KMS-11 (cell line): ENCODE results near the gene ULBP3.
"Not testable (repeated sequence)": the region's sequence is repeated elsewhere in the genome, so short reads cannot be mapped to it uniquely, and the experiment has no call there.

ENCODE experiments used
- H2AFZ ChIP-seq: fragments of 200-600 bp; sonication (generic); 2 replicates; pipeline ENCODE4 v1.6.1; 2016; ENCODE audit warnings: antibody characterized with exemption, mixed run types, low read depth
- H3K27ac ChIP-seq: fragments of 200-600 bp; sonication (generic); 2 replicates; pipeline ENCODE4 v1.6.1; 2016; ENCODE audit warnings: mild to moderate bottlenecking, mixed run types
- H3K27me3 ChIP-seq: fragments of 200-600 bp; sonication (generic); 2 replicates; pipeline ENCODE4 v1.6.1; 2017; ENCODE audit warnings: mild to moderate bottlenecking, low read depth, mixed run types, moderate library complexity; ENCODE audit not compliant: insufficient read depth
- H3K36me3 ChIP-seq: fragments of 200-600 bp; sonication (generic); 2 replicates; pipeline ENCODE4 v1.6.1; 2017; ENCODE audit warnings: mild to moderate bottlenecking, mixed run types; ENCODE audit not compliant: insufficient read depth
- H3K4me1 ChIP-seq: fragments of 200-600 bp; sonication (generic); 2 replicates; pipeline ENCODE4 v1.6.1; 2016; ENCODE audit warnings: mild to moderate bottlenecking, low read depth, mixed run types; ENCODE audit not compliant: poor library complexity, severe bottlenecking
- H3K4me2 ChIP-seq: fragments of 200-600 bp; sonication (generic); 2 replicates; pipeline ENCODE4 v1.7.0; 2016; ENCODE audit warnings: mild to moderate bottlenecking, mixed run types
- H3K4me3 ChIP-seq: fragments of 200-600 bp; sonication (generic); IDR thresholded peaks from 2 replicates; pipeline ENCODE4 v1.6.1; 2017; ENCODE audit warnings: low read depth, low read length, mixed read lengths; ENCODE audit not compliant: insufficient read depth
- H3K79me2 ChIP-seq: fragments of 200-600 bp; sonication (generic); 2 replicates; pipeline ENCODE4 v1.6.1; 2016; ENCODE audit warnings: low read depth, mixed run types; ENCODE audit not compliant: insufficient read depth
- H3K9ac ChIP-seq: fragments of 200-600 bp; sonication (generic); 2 replicates; pipeline ENCODE4 v1.6.1; 2016; ENCODE audit warnings: mild to moderate bottlenecking, mixed run types
- H4K20me1 ChIP-seq: fragments of 200-600 bp; sonication (generic); 2 replicates; pipeline ENCODE4 v1.6.1; 2016; ENCODE audit warnings: mild to moderate bottlenecking, mixed run types; ENCODE audit not compliant: insufficient read depth
- CTCF ChIP-seq: fragments of 200-600 bp; sonication (generic); conservative IDR thresholded peaks from 2 replicates; pipeline ENCODE4 v1.6.1; 2017; ENCODE audit warnings: low read depth, mild to moderate bottlenecking, antibody characterized with exemption, low read length, moderate library complexity, mixed read lengths

ULBP3 gene

GRCh38 chr6:150063640-150064039, 5.3 kb downstream of the ULBP3 start:
- H4K20me1 ChIP-seq: no peaks in the 10 kb centered on the region
- no peaks in the 10 kb centered on the region for H3K4me1 ChIP-seq
- no peaks in the 10 kb centered on the region for H3K79me2 ChIP-seq
- no peak overlapping the region for H3K4me3 ChIP-seq
- no peaks in the 10 kb centered on the region for H3K27me3 ChIP-seq
- H3K4me2 ChIP-seq: no peak overlapping the region
- no peak overlapping the region for H2AFZ ChIP-seq
- TF ChIP-seq CTCF: no peak
- H3K36me3 ChIP-seq: no peaks in the 10 kb centered on the region
- no peak overlapping the region for H3K27ac ChIP-seq
- H3K9ac ChIP-seq: no peak overlapping the region

GRCh38 chr6:150059973-150060372, 8.9 kb downstream of the ULBP3 start:
- not testable (repeated sequence) for H3K36me3 ChIP-seq, H3K27me3 ChIP-seq, H3K9ac ChIP-seq, H2AFZ ChIP-seq, H3K4me1 ChIP-seq, H4K20me1 ChIP-seq, H3K27ac ChIP-seq, H3K4me3 ChIP-seq, H3K4me2 ChIP-seq, H3K79me2 ChIP-seq

DNA sequence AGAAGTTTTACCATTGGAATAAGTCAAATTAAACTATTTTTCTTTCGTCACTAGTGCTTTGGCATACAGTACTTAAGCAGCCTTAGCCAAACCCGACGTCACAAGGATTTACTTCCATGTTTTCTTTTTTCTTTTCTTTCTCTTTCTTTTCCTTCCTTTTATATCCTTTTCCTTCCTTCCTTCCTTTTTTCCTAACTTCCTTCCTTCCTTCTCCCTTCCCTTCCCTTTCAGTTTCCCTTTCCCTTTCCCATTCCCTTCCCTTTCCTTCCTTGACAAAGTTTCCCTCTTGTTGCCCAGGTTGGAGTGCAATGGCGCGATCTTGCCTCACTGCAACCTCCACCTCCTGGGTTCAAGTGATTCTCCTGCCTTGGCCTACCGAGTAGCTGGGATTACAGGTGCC, 9.9 kb downstream of the ULBP3 start:
- no peaks in the 10 kb centered on the region for H3K36me3 ChIP-seq
- H2AFZ ChIP-seq: no peak overlapping the region
- H3K4me2 ChIP-seq: no peak overlapping the region
- no peaks in the 10 kb centered on the region for H4K20me1 ChIP-seq
- no peak overlapping the region for H3K4me3 ChIP-seq
- TF ChIP-seq CTCF: no peak
- H3K79me2 ChIP-seq: no peaks in the 10 kb centered on the region
- H3K27me3 ChIP-seq: peaks cover 6% of the 10 kb centered on the region; the same call in 1 of the 2 replicates
- H3K27ac ChIP-seq: no peak overlapping the region
- H3K9ac ChIP-seq: no peak overlapping the region
- no peaks in the 10 kb centered on the region for H3K4me1 ChIP-seq

- TF ChIP-seq CTCF: no peak
- Histone ChIP-seq H3K79me2 (no peaks in the 10 kb centered on the region), H3K4me1 (no peaks in the 10 kb centered on the region), H2AFZ (no peak overlapping the region), H3K4me2 (no peak overlapping the region), H3K4me3 (no peak overlapping the region), H3K27me3 (peaks cover 12% of the 10 kb centered on the region; the same call in 1 of the 2 replicates), H3K27ac (no peak overlapping the region), H3K36me3 (no peaks in the 10 kb centered on the region), H4K20me1 (no peaks in the 10 kb centered on the region), H3K9ac (no peak overlapping the region)
Observed at GRCh38 chr6:150058231-150058792, 10.6 kb downstream of the ULBP3 start.

DNA sequence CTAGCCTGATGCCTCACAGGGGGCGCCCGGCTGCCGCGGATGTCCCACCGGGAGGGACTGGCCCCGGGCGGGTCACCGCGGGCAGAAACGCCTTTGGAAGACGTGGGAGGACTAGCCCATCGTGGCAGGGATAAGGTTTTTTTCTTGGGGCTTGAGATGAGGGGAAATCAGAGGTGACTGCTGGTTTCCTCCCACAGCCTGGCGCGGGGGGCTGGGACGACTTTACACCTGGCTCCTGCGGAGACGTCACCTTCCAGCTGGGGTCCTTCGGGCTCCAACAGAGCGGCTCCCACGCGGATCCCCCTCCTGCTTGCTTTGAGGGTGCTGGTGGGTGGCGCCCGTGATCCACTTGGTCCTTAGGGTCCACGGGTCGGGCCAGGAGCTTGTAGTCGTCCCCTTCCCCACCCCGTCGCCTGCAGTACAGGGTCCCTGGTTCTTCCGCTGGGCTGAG, 11.4 kb downstream of the ULBP3 start:
- H3K9ac ChIP-seq: no peak overlapping the region
- no peaks in the 10 kb centered on the region for H3K4me1 ChIP-seq
- H3K27ac ChIP-seq: no peak overlapping the region
- H3K79me2 ChIP-seq: no peaks in the 10 kb centered on the region
- no peak overlapping the region for H3K4me3 ChIP-seq
- H3K27me3 ChIP-seq: peaks cover 19% of the 10 kb centered on the region; the same call in 1 of the 2 replicates
- TF ChIP-seq CTCF: no peak
- no peak overlapping the region for H2AFZ ChIP-seq
- no peak overlapping the region for H3K4me2 ChIP-seq
- H4K20me1 ChIP-seq: no peaks in the 10 kb centered on the region
- H3K36me3 ChIP-seq: no peaks in the 10 kb centered on the region
